NAMALWA (cell line): Measurements from ENCODE around the gene RNF207.
A peak's percentile ranks its signal among the peaks of the same experiment; 100 is the strongest.

Experiments used
- DNase-seq: peaks from one replicate; pipeline ENCODE4 v3.0.0-alpha.2; 2015; ENCODE audit warnings: low spot score

Gene RNF207

GRCh38 chr1:6249739-6250689 is 44.1 kb downstream of the RNF207 start:
- no peak for DNase-seq

DNA sequence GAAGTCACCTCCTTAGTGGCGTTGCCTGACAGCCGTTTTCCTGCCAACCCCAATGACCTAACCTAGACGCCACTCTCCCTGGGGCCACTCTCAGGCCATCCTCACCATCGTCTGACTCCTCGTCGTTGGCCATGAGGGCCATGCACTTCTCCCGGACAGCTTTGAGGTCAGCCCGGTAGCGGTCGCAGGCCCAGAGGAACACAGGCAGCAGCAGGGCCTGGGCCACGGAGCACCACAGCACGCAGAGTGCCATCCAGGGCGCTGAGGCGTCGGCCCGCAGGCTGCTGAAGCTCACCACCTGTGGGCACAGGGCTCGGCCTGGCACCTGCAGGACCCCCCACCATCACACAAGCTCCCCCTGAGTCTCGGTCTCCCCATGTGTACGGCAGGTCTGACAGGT is 45.3 kb downstream of the RNF207 start:
- no peak for DNase-seq

DNA sequence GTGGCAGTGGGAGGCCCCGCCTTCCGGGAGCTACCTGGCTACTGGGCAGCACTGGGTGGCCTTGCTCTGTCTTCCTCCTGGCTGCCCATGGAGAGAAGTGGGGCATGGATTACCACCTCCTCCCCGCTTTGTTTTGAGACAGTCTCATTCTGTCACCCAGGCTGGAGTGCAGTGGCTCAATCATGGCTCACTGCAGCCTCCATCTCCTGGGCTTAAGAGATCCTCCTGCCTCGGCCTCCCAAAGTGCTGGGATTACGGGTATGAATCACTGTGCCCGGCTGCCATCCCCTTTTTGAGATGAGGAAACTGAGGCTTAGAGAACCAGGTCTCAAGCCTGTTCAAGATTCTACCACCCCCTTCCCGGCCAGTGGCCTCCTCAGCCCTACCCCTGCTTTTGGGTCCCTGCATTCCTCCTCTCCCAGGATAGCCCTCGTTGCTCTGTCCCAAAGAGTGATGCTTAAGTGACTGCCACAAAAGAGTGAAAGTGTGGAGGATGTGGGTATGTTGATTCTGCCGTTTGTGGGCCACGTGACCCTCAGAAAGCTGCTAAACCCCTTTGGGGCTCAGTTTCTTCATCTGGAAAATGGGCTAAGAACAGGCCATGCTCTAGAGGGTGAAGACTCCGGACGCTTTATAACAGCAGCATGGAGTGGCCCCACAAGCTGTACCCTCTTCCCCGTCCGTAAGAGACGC is 45.9 kb downstream of the RNF207 start:
- no peak for DNase-seq

- DNase-seq = no peak
Observed at GRCh38 chr1:6252374-6252710, 46.4 kb downstream of the RNF207 start.

DNA sequence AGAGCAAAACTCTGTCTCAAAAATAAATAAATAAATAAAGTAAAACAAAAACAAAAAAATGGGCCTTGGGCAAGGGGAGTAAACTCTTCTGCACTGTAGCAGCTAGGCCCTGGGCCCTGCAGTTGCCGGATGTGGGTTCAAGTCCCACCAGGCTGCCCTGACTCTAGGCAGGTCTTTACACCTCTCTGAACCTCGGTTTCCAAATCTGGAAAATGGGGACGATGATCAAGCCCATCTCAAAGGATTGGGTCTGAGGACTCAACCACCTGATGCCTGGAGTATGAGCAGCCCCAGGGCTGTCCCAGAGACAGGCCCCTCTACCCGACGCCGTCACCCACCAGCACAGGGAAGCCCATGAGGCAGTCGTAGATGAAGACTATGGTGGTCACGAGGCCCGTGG is 47.5 kb downstream of the RNF207 start:
- no peak for DNase-seq

GRCh38 chr1:6254691-6255090 is 48.8 kb downstream of the RNF207 start:
- DNase-seq = no peak

DNA sequence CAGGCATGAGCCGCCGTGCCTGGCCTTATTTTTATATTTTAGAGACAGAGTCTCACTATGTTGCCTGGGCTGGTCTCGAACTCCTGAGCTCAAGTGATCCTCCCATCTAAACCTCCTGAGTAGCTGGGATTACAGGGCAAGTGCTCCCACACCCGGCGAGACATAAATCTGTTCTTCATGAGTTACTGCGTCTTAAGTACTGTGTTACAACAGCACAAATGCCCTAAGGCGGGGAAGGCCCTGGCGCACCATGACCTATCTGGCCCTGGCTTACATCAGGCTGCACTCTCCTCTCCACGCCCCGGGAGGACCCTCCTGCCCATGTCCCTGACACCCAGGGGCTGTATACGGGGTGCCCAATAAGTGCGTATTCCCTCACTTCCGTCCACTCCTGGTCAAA is 50.7 kb downstream of the RNF207 start:
- DNase-seq = no peak

- no peak for DNase-seq
Observed at GRCh38 chr1:6257541-6258069, 51.7 kb downstream of the RNF207 start.

DNA sequence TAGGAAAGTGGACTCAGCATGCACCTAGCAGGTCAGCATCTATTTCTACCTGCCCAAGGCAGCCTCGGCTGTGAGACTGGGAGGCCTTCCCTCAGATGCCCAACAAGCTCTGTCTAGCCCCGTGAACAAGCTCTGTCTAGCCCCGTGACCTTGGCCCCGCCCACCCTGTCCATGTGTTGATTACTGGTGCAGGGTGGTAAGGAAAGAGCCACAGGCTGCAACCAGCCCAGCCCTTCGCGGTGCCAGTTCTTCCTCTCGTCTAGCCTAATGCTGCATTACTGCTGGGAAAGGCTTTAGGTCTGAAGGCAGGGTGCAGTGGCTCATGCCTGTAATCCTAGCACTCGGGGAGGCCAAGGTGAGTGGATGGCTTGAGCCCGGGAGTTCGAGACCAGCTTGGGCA is 52.8 kb downstream of the RNF207 start:
- no peak for DNase-seq

- DNase-seq = peak; percentile 97
Observed at GRCh38 chr1:6259491-6260362, 53.8 kb downstream of the RNF207 start.

DNA sequence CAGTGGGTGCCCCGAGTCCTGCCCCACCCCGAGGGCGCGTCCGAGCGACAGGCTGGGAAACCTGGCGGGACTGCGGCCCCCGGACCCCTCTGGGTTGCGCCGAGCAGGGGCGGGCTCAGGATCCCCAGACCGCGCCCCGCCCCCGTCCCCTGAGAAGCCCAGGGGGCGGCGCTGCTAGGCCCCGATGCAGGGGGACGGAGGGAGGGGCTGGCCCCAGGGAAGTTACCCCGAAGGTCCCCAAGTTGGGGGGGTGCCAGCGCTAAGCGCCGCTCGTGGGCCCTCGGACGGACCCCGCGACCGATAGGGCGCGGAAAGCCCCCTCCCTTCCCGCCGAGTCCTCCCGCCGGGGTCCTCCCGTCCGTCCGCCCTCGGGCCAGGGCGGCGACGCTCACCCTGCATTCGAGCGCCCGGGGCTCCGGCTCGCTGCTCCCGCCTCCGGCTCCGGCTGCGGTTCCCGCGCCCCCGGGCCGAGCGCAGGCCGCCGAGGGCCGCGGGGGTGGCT is 54.6 kb downstream of the RNF207 start:
- DNase-seq = peak; percentile 86

DNA sequence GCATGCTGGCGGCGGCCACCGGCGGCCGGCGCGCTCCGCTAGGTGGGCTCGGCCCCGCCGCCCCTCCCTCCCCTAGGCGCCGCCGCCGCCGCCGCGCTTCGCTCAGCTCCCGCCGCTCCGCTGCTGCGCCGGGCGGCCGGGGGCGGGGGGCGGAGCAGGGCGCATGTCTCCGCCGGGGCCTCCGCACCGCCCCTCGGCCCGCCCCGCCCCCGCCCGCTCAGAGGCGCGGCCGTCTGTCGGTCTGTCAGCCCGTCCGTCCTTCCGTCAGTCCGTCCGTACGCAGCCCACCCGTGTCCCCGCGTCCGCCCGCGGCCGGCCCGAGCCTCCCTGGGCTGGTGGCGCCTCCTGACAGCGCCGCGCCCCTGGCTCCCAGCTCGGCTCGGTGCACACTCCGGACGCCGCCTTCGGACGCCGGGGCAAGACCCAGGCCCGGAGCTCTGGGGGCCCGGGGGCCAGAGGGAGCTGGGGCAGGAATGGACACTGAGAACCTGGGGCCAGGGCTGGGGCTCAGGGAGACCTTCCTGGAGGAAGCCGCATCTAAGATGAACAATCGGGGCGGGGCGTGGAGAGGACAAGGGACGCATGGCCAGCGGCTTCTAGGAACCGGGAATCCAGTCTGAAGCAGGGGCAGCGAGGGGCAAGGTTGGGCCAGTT is 55.2 kb downstream of the RNF207 start, which contains the start of gene GPR153:
Gene GPR153, minus strand, starts transcription at position 138 of the 654 bp plus-strand sequence. CDS start 6,193 bp downstream, outside the sequence.
- peak; percentile 60 for DNase-seq

DNA sequence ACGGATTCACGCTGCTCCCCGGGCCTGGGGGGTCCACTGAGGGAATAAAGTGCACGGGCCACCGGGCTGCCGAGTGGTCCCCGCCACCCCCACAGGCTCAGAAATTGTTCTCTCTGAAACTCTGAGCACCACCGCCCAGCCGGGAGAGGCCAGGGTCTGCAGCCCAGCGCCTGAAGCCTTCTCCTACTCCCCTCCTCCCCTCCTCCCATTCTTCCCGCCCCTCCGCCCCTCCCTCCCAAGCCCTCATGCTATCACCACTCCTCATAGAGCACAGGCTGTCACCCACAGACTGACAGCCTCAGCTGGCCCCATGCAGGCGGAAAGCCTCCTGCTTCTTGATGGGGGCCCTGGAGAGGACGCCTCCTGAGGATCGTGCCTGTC is 55.7 kb downstream of the RNF207 start:
- peak; percentile 48 for DNase-seq

- no peak for DNase-seq
Observed at GRCh38 chr1:6262555-6263420, 56.9 kb downstream of the RNF207 start.

DNA sequence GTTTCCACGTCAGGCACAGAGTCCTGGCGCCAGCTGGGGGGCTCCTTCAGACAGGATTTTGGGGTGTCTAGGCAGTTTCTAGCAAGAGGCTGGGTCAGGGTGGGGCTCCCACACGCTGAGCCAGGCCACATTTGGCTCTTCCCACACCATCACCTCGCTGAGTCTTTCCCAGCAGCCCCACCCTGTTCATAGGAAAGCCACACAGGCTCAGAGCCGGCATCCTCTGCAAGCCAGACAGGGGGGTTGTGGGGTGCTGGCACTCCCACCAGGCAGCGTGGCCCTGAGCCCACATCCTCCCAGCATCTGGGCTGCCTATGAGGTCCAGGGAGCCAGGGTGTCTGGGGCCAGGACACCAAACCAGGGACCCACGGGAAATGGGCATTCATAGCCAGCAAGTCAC is 57.8 kb downstream of the RNF207 start:
- DNase-seq = no peak

DNA sequence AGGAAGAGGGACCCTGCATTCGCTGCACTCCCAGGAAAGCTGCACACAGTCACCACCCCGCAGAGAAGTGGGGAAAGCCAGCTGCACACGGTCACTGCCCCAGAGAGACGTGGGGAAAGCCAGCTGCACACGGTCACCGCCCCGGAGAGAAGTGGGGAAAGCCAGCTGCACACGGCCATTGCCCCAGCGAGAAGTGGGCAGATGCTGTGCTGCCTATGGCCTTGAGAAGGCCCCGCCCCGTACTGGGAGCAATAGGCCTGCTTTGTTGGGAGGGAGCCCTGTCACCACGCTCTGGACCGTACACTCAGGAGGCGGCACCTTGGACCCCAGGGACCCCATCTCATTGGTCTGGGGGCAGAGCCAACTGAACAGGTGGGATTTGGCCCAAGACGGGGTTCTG is 59.2 kb downstream of the RNF207 start:
- no peak for DNase-seq

DNA sequence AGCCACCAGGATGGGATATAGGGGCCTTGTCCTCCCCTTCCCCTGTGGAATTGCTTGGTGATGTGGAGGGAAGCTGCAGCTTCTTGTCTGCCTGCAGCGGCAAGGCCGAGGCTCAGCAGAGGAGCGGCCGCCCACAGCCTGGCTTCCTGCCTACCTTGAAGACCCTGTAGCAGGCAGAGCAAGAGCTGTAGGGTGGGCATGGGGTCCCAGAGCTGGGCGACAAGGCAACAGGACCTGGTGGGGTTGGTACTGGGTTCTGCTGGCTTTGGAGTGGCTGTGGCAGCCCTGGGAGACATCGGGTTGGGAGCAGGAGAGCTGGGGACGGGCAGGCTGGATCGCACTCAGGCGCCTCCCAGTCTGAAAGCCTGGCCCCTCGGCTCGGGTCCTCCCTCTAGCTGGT is 60.7 kb downstream of the RNF207 start:
- DNase-seq = no peak

DNA sequence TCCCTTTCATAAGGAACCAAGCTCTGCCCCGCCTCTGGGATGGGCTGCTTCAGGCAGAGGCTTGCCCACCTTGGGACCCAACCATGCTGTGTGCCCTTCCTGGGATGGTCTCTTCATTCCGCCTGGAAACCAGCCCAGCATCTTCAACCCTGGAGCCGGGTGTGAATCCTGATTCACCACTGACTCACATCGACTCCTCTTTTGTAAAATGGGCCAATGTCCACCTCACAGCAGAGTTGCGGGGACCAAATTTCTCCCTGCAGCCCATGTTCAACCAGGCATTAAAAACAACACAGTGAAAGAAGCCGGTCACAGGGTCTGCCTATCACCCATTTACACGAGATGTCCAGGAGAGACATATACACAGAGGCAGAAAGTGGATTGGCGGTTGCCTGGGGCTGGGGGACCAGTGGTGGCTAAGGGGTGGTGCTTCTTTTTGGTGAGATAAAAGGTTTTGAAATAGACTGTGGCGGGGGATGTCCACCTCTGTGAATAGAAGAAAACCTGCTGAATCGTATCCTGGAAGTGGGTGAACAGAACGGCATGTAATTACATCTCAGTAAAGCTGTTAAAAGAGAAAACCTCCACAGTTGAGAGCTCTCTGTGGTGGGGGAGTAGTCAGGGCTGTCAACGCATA is 61.9 kb downstream of the RNF207 start:
- DNase-seq = no peak

- DNase-seq = no peak
Observed at GRCh38 chr1:6268415-6268814, 62.5 kb downstream of the RNF207 start.

DNA sequence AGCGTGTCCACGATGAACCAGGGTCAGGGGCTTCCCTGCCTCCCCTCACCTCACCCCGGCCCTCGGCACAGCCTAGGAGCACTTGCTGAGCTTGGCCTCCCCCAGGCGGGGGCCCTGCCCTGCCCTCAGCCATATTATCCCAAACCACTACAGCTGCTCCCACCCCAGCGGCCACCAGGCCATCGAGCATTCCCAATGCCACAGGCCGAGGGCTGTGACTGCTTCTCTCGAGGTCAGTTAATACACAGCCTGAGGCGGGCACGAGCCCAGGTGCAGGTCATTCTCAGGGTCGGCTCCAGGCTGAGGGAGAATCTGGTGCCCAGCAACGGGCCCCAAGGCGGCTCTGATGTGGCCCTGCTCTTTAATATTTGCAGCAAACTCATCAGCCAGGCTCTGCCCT is 63.4 kb downstream of the RNF207 start:
- DNase-seq = no peak
